Bronchial epithelial cell (primary cell): ENCODE data around the gene ATAD5. TPM values are rescaled to one million over a fixed set of nuclear protein-coding genes. Genes with fewer than 3 reads are reported as not detected.

ENCODE experiments used
- DNase-seq: peaks from one replicate; pipeline ENCODE4 v3.0.0-alpha.2; 2010; ENCODE audit warnings: low read depth
- FAIRE-seq: peaks from 2 replicates; lab custom pipeline; 2011; peaks lifted over from hg19 to GRCh38; lab: Jason Lieb, UNC
- H3K27me3 ChIP-seq: 2 replicates; pipeline ENCODE4 v1.5.1; 2011; ENCODE audit warnings: low read length; ENCODE audit not compliant: control insufficient read depth, insufficient read depth
- H3K36me3 ChIP-seq: 2 replicates; pipeline ENCODE4 v1.5.1; 2011; ENCODE audit warnings: low read length; ENCODE audit not compliant: control insufficient read depth, insufficient read depth
- H3K4me3 ChIP-seq: 2 replicates; pipeline ENCODE4 v1.5.1; 2011; ENCODE audit warnings: mild to moderate bottlenecking, low read depth, low read length, control low read depth
- CTCF ChIP-seq: IDR thresholded peaks from 2 replicates; pipeline ENCODE4 v1.5.1; 2011; ENCODE audit warnings: mild to moderate bottlenecking, moderate library complexity, low read length, control low read depth, inconsistent platforms; ENCODE audit not compliant: insufficient read depth, severe bottlenecking
- total RNA-seq: library from RNA; depleted of rRNA; stranded (reverse); fragments of >200 nt; gene quantifications from 2 replicates; pipeline ENCODE4 v1.2.1, GENCODE V29; 2014

The ATAD5 gene
- 0.38 and 0.53 TPM in 2 replicates for total RNA-seq

DNA sequence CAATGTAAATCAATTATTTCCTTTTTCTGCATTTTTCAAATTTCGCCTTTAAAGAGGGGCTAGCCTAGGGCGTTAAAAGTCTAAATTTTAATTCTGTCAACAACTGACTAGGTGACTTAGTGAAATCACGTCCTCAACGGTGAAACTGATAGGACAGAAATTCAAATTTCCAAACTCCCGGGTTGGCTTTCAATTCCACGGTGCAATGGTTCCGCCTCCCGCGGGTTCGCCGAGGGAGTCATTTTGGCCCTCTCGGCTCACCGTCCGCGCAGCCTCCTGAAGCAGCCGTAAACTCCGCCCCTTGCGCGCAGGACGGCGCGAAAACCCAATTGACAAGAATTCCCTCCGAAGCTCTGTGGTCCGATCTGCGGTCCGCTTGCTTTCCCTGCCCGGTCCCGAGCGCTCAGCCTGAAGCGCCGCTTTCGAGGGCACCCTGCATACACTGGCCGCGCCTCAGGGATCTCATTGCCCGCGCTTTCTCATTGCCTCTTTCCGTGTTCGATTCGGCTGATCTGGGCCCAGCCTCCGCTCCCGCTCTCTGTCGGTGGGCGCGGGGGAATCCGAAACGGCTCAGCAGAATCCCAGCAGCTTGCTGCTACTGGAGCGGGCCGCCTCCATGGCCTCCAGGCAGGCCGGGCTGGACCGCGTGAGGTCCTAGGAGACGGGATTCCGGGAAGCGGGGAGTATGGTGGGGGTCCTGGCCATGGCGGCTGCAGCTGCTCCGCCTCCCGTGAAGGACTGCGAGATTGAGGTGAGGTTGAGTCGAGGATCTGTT lies at the start of gene ATAD5:
TSS of gene ATAD5 (plus strand) at position 304 of the 775 bp plus-strand sequence. CDS start at position 686, 382 bp downstream.
- no peak for TF ChIP-seq CTCF
- no peaks in the 10 kb centered on the region for H3K36me3 ChIP-seq
- peak within 1 kb of the TSS; percentile 92 for H3K4me3 ChIP-seq
- FAIRE-seq: no peak
- DNase-seq: peak; percentile 79
- no peaks in the 10 kb centered on the region for H3K27me3 ChIP-seq

DNA sequence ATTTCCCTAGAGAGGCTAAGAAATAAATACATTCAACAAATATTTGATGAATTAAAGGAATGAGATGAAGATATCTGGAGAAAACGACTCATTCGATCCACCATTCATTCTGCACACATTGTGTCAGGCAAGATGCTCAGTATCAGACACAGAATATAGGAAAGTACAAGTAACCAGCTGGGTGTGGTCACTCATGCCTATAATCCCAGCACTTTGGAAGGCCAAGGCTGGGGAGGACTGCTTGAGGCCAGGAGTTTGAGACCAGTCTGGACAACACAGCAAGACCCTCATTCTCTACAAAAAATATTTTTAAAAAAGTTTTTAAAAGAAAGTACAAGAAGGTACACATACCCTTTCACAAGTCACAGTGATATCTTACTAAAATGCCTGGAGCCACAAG lies 49.6 kb upstream of the ATAD5 start:
- no peak for DNase-seq
- Histone ChIP-seq H3K27me3 (no peaks in the 10 kb centered on the region), H3K4me3 (no peak overlapping the region), H3K36me3 (no peaks in the 10 kb centered on the region)
- no peak for FAIRE-seq
- no peak for TF ChIP-seq CTCF

GRCh38 chr17:30788918-30789317 lies 42.8 kb upstream of the ATAD5 start:
- Histone ChIP-seq H3K36me3 (peaks cover 3% of the 10 kb centered on the region), H3K27me3 (no peaks in the 10 kb centered on the region), H3K4me3 (no peak overlapping the region)
- FAIRE-seq: no peak
- TF ChIP-seq CTCF: no peak
- DNase-seq: no peak

DNA sequence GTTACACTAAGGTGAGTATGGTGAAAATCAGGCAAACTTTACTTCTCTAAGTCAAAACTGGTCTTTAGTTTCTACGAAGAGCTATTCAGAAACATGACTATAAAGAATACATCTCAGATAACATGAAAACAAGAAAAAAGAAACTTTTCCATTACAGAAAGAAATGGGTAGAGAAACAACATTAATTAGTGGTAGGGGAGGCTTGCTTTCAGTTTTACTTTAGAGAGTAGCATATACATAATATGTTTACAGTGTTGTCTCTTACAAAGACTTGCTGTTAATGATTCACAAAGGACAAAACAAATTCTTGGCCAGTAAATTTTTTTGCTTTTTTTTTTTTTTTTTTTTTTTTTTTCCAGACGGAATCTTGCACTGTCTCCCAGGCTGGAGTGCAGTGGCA lies 41.5 kb upstream of the ATAD5 start:
- Histone ChIP-seq H3K27me3 (no peaks in the 10 kb centered on the region), H3K4me3 (no peak overlapping the region), H3K36me3 (peaks cover 3% of the 10 kb centered on the region)
- FAIRE-seq (no peak), DNase-seq (no peak)
- no peak for TF ChIP-seq CTCF

DNA sequence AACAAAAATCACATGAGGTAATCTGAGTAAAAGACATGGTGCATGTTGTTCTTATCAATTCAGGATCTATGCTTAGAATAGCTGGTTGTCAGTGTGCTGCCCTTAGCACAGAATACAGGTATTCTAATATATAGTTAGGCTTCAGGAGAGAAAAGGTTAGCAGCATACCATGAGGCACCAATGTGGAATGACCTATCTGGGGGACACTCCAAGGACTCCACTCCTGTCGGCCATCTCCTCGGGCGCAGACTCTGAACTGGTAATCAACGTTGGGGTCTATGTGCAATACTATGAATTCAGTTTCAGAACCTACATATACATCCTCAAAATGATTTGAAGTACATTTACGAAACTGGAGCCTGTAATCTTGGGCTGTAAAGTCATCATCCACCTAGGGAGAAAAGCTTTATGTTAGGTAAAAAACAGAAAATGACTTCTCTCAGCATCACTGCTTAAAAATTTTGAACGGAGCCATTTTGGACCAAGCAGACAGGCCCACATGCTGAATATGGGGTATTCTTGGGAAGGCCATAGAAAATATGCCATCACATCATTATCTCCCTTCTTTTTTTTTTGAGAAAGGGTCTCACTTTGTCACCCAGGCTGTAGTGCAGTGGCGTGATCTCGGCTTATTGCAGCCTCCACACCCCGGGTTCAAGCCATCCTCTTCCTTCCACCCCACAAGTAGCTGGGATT lies 38.3 kb upstream of the ATAD5 start:
- TF ChIP-seq CTCF: no peak
- DNase-seq (no peak), FAIRE-seq (no peak)
- H3K4me3 ChIP-seq: no peak overlapping the region
- H3K36me3 ChIP-seq: peaks cover 3% of the 10 kb centered on the region
- no peaks in the 10 kb centered on the region for H3K27me3 ChIP-seq
